Activated CD8-positive, alpha-beta T cell treated with anti-CD3 and anti-CD28 coated beads, Interleukin-2, amount 10 ng/mL, durations not matched to agents 7 days and 5 days (primary cell): Measurements from ENCODE around the gene PGLYRP3. TPM values are rescaled to one million over a fixed set of nuclear protein-coding genes. Genes with fewer than 3 reads are reported as not detected.

ENCODE experiments used
- ATAC-seq: fragments of 150-1000 bp; cut with Tn5 transposase; one replicate; pipeline ENCODE4 v1.10.0; 2021; ENCODE audit warnings: moderate library complexity
- CTCF ChIA-PET: fragments of 350-600 bp; sonication (Branson Sonifier 250); formaldehyde crosslinking; loops from one replicate; lab custom pipeline; 2021; ENCODE audit warnings: antibody characterized with exemption; lab: Charles Lee
- POLR2A ChIA-PET: fragments of 350-600 bp; sonication (Branson Sonifier 250); formaldehyde crosslinking; loops from one replicate; lab custom pipeline; 2021; ENCODE audit warnings: antibody characterized with exemption; lab: Charles Lee
- DNase-seq: peaks from one replicate; pipeline ENCODE4 v3.0.0-alpha.2; 2020
- H3K27ac Mint-ChIP-seq: one replicate; pipeline ENCODE4 v1.8.0; 2021; ENCODE audit warnings: mild to moderate bottlenecking, mixed read lengths
- H3K27me3 Mint-ChIP-seq: one replicate; pipeline ENCODE4 v1.8.0; 2021; ENCODE audit warnings: low read depth, mixed read lengths
- H3K36me3 Mint-ChIP-seq: one replicate; pipeline ENCODE4 v1.8.0; 2021; ENCODE audit warnings: low read depth, mixed read lengths
- H3K4me1 Mint-ChIP-seq: one replicate; pipeline ENCODE4 v1.8.0; 2021; ENCODE audit warnings: low read depth, mixed read lengths
- H3K4me3 Mint-ChIP-seq: one replicate; pipeline ENCODE4 v1.8.0; 2021; ENCODE audit warnings: mild to moderate bottlenecking, mixed read lengths
- H3K9me3 Mint-ChIP-seq: one replicate; pipeline ENCODE4 v1.8.0; 2022; ENCODE audit warnings: mixed read lengths; ENCODE audit not compliant: insufficient read depth
- total RNA-seq, 2 experiments: library from RNA; stranded (reverse); gene quantifications; one replicate each; pipeline ENCODE4 v1.2.3, GENCODE V29; 2021

Gene PGLYRP3, protein sequence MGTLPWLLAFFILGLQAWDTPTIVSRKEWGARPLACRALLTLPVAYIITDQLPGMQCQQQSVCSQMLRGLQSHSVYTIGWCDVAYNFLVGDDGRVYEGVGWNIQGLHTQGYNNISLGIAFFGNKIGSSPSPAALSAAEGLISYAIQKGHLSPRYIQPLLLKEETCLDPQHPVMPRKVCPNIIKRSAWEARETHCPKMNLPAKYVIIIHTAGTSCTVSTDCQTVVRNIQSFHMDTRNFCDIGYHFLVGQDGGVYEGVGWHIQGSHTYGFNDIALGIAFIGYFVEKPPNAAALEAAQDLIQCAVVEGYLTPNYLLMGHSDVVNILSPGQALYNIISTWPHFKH
- total RNA-seq = not detected

DNA sequence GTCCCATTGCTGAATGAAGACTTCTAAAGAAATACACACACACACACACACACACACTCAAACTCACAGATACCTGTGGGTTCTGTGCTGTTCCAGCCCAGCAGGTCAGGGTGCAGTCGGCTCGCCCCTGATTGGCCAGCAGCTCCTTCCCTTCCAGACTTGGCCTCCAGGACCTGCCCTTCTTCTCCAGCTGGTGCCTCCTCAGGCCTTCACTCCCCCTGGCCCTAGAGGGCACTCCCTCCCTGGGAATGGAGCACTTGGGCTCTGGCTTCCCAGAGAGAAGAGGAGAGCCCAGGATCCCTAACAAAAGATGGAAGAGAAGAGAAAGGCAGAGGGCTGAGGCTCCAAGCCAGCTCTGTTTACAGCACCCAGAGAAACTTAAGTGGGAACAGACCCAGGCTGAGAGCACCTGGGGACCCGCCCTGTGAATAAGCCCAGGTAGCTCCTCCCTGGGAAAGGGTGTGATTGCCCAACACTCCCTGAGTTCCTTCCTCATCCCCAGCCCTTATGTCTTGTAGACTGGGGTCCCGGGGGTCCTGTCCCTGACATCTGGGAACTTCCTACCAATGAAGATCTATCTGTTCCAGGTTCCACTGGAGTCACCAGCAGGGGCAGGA lies at the start of gene PGLYRP3:
Gene PGLYRP3, minus strand, starts transcription at position 383 of the 617 bp plus-strand sequence. CDS start 2,287 bp downstream, outside the sequence.
- H3K36me3 Mint-ChIP-seq = no peaks in the 10 kb centered on the region
- CTCF ChIA-PET = no interaction called here
- H3K27ac Mint-ChIP-seq = no peak within 1 kb of the TSS
- no peaks in the 10 kb centered on the region for H3K4me1 Mint-ChIP-seq
- no peaks in the 10 kb centered on the region for H3K9me3 Mint-ChIP-seq
- ATAC-seq (no peak), DNase-seq (no peak)
- POLR2A ChIA-PET = no interaction called here
- peaks cover 17% of the 10 kb centered on the region for H3K27me3 Mint-ChIP-seq
- no peak within 1 kb of the TSS for H3K4me3 Mint-ChIP-seq

DNA sequence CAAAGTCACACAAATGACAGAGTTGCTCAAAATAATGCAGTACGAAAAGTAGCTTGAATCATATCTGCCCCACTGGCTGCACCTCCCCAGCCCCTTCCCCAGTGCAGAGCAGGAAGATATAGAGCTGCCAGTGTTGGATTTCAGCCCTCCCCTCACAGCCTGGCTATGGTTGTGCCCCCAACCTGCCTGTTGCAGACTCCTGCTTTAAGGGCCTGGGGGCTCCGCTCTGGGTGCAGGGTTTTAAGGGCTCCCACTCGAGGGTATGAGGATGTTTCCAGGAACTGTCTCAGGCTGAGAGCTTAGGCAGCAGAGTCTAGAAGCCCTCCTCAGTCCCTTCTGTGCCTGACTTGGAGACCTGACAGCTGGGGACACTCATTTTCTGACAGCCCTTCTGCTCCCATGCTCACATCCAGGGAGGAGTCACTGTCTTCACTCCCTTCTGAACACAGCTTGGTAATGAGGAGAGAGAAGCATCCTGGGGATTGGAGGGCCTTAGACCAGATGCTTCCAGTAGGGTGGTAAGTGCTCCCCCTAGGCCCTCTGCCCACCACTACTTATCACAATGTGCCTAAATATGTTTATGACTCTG lies 49.5 kb upstream of the PGLYRP3 start:
- no peaks in the 10 kb centered on the region for H3K9me3 Mint-ChIP-seq
- no peak overlapping the region for H3K4me3 Mint-ChIP-seq
- ChIA-PET POLR2A (no interaction called here), CTCF (interaction anchor here (0.7 to 1.3 kb wide), 3 partner anchors 10 to 149 kb away, joined by 3 to 5 read pairs (median 3); no protein-coding TSS in a partner anchor)
- H3K27me3 Mint-ChIP-seq = peaks cover 7% of the 10 kb centered on the region
- no peaks in the 10 kb centered on the region for H3K36me3 Mint-ChIP-seq
- peaks cover 8% of the 10 kb centered on the region for H3K4me1 Mint-ChIP-seq
- no peak for DNase-seq
- ATAC-seq = no peak
- H3K27ac Mint-ChIP-seq = no peak overlapping the region

DNA sequence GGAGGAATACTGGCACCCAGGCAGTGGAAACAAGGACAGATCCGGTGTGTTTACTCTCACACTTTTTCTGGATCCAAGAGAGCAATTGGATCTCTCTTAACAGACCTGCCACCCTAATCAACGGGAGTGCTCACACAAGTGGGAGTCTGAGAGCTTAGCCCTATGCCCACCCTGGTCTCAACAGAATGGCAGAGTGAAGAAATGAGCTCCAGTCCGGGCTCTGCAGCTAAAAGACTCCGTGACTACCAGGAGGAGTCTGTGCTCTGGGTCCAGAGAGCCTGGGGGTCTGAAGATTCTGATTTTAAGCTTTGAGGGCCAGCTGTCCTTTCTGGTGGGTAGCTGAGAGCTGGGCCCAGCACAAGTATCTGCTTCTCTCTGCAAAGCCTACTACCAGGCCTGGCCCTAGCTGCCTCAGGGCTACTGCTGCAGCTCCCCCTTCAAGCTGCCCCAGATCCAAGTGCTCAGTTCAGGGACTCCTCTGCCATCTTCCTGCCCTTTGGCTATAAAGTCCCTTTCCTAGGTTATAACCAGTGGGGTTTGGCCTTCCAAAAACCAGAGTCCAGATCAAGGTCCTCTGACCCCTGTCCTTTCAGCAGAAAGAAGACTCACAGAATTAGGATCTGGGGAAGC lies 48.8 kb upstream of the PGLYRP3 start:
- POLR2A ChIA-PET = no interaction called here
- Mint-ChIP-seq H3K9me3 (no peaks in the 10 kb centered on the region), H3K27me3 (peaks cover 9% of the 10 kb centered on the region), H3K27ac (no peak overlapping the region), H3K4me3 (no peak overlapping the region), H3K36me3 (no peaks in the 10 kb centered on the region), H3K4me1 (peaks cover 11% of the 10 kb centered on the region)
- ATAC-seq = no peak
- CTCF ChIA-PET = interaction anchor here (1.0 to 1.3 kb wide), 2 partner anchors 9 to 149 kb away, joined by 3 to 5 read pairs; no protein-coding TSS in a partner anchor
- no peak for DNase-seq

DNA sequence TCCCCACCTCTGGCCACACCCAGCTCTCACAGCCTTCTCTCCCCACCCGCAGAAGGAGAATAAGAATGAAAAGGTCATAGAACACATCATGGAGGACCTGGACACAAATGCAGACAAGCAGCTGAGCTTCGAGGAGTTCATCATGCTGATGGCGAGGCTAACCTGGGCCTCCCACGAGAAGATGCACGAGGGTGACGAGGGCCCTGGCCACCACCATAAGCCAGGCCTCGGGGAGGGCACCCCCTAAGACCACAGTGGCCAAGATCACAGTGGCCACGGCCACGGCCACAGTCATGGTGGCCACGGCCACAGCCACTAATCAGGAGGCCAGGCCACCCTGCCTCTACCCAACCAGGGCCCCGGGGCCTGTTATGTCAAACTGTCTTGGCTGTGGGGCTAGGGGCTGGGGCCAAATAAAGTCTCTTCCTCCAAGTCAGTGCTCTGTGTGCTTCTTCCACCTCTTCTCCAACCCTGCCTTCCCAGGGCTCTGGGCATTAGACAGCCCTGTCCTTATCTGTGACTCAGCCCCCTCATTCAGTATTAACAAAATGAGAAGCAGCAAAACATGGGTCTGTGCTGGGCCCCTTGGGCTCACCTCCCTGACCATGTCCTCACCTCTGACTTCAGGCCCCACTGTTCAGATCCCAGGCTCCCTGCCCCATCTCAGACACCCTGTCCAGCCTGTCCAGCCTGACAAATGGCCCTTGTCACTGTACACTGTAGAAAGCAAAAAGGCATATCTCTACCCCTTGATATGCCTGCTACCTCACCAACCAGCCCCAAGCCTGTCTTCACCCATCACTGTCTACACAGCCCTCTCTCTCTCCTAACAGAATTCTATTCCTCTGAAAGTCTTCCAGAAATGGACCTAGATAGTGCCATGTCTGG lies 48.1 kb upstream of the PGLYRP3 start:
- Mint-ChIP-seq H3K27ac (no peak overlapping the region), H3K4me1 (peaks cover 11% of the 10 kb centered on the region), H3K4me3 (no peak overlapping the region), H3K36me3 (no peaks in the 10 kb centered on the region), H3K9me3 (no peaks in the 10 kb centered on the region), H3K27me3 (peaks cover 15% of the 10 kb centered on the region)
- CTCF ChIA-PET = interaction anchor here (0.9 to 1.3 kb wide), 2 partner anchors 8 to 134 kb away, joined by 4 to 5 read pairs; no protein-coding TSS in a partner anchor
- no peak for DNase-seq
- POLR2A ChIA-PET = no interaction called here
- ATAC-seq = no peak

DNA sequence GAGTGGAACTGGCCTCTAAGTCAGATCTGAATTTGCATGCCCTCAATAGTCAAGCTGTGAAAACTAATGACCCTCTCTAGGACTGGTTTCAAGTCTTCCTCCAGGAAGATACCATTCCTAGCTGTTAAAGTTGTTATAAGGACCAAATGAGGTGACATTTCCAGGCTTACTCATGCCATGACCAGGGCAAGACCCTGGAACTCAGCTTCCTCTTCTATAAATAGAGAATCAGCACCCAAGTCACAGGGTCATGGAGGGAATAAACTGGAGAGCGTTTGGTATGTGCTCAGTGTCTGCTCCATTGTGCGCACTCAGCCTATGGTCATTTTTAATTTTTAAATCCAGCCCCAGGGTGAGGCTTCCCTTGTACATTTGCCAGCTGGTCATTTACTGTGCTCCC lies 47.4 kb upstream of the PGLYRP3 start:
- no peak for DNase-seq
- H3K27ac Mint-ChIP-seq = no peak overlapping the region
- H3K36me3 Mint-ChIP-seq = no peaks in the 10 kb centered on the region
- ATAC-seq = no peak
- H3K9me3 Mint-ChIP-seq = no peaks in the 10 kb centered on the region
- ChIA-PET CTCF (interaction anchor here (0.9 kb wide), 1 partner anchor 135 kb away, joined by 4 read pairs; no protein-coding TSS in a partner anchor), POLR2A (no interaction called here)
- H3K4me3 Mint-ChIP-seq = no peak overlapping the region
- H3K27me3 Mint-ChIP-seq = peaks cover 15% of the 10 kb centered on the region
- H3K4me1 Mint-ChIP-seq = peaks cover 11% of the 10 kb centered on the region

DNA sequence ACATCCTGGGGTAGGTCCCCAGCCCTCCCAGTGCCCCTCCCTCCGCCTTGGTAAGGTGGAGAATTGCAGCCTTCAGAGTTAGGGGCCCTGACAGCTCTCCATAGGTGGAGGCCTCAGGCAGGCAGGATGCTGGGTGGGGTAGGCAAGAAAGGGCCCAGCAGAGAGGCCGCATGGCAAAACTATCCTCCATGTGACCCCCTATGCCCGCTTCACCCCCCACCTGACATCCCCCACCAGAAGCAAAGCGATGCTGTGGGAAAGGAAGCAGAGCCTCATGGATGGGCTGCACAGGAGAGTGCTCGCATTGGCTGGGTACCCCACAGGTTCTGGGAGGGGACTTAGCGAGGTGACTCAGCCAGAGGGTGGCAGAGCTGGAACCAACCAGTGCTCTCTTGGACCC lies 46.5 kb upstream of the PGLYRP3 start:
- peaks cover 11% of the 10 kb centered on the region for H3K4me1 Mint-ChIP-seq
- H3K27ac Mint-ChIP-seq = no peak overlapping the region
- H3K36me3 Mint-ChIP-seq = no peaks in the 10 kb centered on the region
- ChIA-PET POLR2A (no interaction called here), CTCF (no interaction called here)
- no peak for ATAC-seq
- H3K4me3 Mint-ChIP-seq = no peak overlapping the region
- no peak for DNase-seq
- no peaks in the 10 kb centered on the region for H3K9me3 Mint-ChIP-seq
- peaks cover 15% of the 10 kb centered on the region for H3K27me3 Mint-ChIP-seq

DNA sequence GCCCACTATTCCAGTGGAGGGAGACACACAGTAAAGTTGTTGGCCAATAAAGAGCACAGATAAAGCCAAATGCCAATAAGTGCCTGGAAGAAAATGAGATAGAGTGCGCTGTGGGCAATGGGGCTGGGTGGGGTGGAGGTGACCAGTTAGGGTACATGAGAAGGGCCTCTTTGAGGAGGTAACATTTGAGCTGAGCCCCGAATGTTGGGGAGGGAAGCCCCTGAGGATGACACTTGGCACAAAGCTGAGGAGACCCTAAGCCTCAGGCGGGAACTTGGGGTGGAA lies 45.9 kb upstream of the PGLYRP3 start:
- H3K4me1 Mint-ChIP-seq = peaks cover 11% of the 10 kb centered on the region
- ChIA-PET POLR2A (no interaction called here), CTCF (interaction anchor here (4.0 kb wide), 1 partner anchor 13 kb away, joined by 19 read pairs; no protein-coding TSS in a partner anchor)
- ATAC-seq (no peak), DNase-seq (no peak)
- no peak overlapping the region for H3K27ac Mint-ChIP-seq
- H3K4me3 Mint-ChIP-seq = no peak overlapping the region
- H3K27me3 Mint-ChIP-seq = peaks cover 14% of the 10 kb centered on the region
- H3K36me3 Mint-ChIP-seq = no peaks in the 10 kb centered on the region
- H3K9me3 Mint-ChIP-seq = no peaks in the 10 kb centered on the region

DNA sequence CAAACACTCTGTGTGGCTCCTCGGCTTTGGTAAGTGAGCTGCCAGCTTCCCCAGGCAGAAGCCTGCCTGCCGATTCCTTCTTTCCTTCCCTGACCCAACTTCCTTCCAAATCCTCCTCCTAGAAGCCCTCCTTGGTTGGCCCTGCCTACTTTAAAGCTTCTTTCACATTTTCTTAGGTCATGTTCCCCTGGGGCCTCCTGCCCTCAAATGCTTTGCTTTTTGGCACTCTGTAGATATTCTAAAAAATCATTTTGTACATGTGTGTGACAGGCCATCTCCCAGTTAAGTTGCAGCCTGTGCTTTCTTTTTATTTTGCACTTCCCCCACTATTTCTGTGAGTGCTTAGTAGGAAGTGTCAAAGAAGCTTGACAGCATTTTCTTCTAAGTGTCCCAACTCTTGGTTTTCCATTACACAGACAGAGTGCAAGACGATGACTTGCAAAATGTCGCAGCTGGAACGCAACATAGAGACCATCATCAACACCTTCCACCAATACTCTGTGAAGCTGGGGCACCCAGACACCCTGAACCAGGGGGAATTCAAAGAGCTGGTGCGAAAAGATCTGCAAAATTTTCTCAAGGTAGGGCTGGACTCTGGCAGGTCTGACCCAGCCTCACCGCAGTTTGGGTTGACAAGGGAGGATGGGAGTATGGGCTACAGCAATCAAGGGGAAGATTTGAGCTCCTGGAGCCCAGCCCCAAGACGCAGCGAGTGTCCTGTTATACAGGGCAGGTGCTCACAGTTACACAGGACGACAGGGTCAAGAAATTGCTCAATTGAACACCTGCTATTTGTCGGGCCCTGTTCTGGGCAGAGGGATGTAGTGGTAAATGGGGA lies 45.3 kb upstream of the PGLYRP3 start, which contains the start of gene S100A9:
Gene S100A9, plus strand, starts transcription at position 2 of the 838 bp plus-strand sequence. Its CDS starts 430 bp downstream, at position 432.
- no peak for ATAC-seq
- Mint-ChIP-seq H3K4me1 (peaks cover 11% of the 10 kb centered on the region), H3K9me3 (no peaks in the 10 kb centered on the region), H3K36me3 (no peaks in the 10 kb centered on the region), H3K27me3 (peaks cover 11% of the 10 kb centered on the region), H3K4me3 (no peak within 1 kb of the TSS), H3K27ac (peak within 1 kb of the TSS; percentile 54)
- POLR2A ChIA-PET = no interaction called here
- no peak for DNase-seq
- CTCF ChIA-PET = interaction anchor here (0.8 to 7.4 kb wide), 4 partner anchors 12 to 136 kb away, joined by 3 to 140 read pairs (median 12); no protein-coding TSS in a partner anchor

DNA sequence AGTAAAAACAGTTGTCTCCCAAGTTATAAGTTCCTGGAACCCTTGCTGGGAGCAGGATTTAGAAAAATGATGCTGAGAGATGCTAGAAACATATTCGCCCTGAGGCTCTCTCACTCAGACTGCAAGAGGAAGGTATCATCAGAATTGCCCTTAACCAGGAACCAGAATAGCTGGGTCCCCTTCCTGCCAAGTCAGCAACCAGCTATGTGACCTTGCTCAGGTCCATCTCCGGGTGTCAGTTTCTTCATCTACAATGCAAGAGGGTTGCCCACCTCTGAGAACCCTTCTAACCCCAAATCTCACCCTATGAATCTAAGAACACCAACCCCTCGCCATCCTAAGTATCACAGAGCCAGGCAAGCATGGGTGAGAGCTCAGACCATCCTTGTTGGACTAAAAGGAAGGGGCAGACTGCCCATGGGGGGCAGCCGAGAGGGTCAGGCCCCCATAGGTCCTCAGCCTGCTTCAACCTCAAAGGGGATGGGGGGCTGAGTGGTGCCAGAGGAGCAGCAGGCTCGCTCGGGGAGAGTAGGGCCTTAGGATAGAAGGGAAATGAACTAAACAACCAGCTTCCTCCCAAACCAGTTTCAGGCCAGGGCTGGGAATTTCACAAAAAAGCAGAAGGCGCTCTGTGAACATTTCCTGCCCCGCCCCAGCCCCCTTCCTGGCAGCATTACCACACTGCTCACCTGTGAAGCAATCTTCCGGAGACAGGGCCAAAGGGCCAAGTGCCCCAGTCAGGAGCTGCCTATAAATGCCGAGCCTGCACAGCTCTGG lies 44.5 kb upstream of the PGLYRP3 start:
- H3K36me3 Mint-ChIP-seq = no peaks in the 10 kb centered on the region
- CTCF ChIA-PET = interaction anchor here (0.8 to 7.4 kb wide), 5 partner anchors 11 to 137 kb away, joined by 3 to 140 read pairs (median 6); no protein-coding TSS in a partner anchor
- H3K27ac Mint-ChIP-seq = no peak overlapping the region
- POLR2A ChIA-PET = no interaction called here
- H3K4me1 Mint-ChIP-seq = peaks cover 11% of the 10 kb centered on the region
- H3K27me3 Mint-ChIP-seq = peaks cover 10% of the 10 kb centered on the region
- DNase-seq (no peak), ATAC-seq (no peak)
- no peaks in the 10 kb centered on the region for H3K9me3 Mint-ChIP-seq
- H3K4me3 Mint-ChIP-seq = no peak overlapping the region
